IMR-90 (cell line): ENCODE data around the gene RPUSD1. TPM values are rescaled to one million over a fixed set of nuclear protein-coding genes. Genes with fewer than 3 reads are reported as not detected.

ENCODE experiments used
- ATAC-seq: fragments of 200-7000 bp; cut with Tn5 transposase; 2 replicates; pipeline ENCODE4 v1.9.1; 2020; ENCODE audit warnings: low read depth, mild to moderate bottlenecking, moderate library complexity
- BruUV-seq: library from RNA; stranded (reverse); fragments of 400-500 nt; replicated peaks from 2 replicates; lab custom pipeline; 2021; lab: Mats Ljungman, UMichigan
- CTCF ChIA-PET: fragments of 300-600 bp; formaldehyde crosslinking; extraction: SDS; loops from one replicate; lab custom pipeline; 2021; ENCODE audit warnings: antibody characterized with exemption; lab: Yijun Ruan, JAX
- POLR2A ChIA-PET: fragments of 300-600 bp; sonication (Branson Sonifier 250); formaldehyde crosslinking; loops from one replicate; lab custom pipeline; 2022; ENCODE audit warnings: antibody characterized with exemption; ENCODE audit not compliant: unreplicated experiment; lab: Charles Lee
- DNase-seq: peaks from one replicate; pipeline ENCODE4 v3.0.0; 2013
- H2AFZ ChIP-seq: replicated peaks from 2 replicates; pipeline ENCODE3; 2013; ENCODE audit warnings: low read length, mild to moderate bottlenecking; ENCODE audit not compliant: poor library complexity
- H2AK5ac ChIP-seq: 2 replicates; pipeline ENCODE4 v1.6.1; 2013; ENCODE audit warnings: low read depth, low read length, inconsistent platforms
- H2AK9ac ChIP-seq: replicated peaks from 2 replicates; pipeline ENCODE3; 2013; ENCODE audit warnings: mild to moderate bottlenecking, low read depth, low read length, moderate library complexity; ENCODE audit not compliant: poor library complexity
- H2BK120ac ChIP-seq: 2 replicates; pipeline ENCODE4 v1.6.1; 2013; ENCODE audit warnings: low read depth, low read length, inconsistent platforms
- H2BK15ac ChIP-seq: 3 replicates; pipeline ENCODE4 v1.6.1; 2013; ENCODE audit warnings: low read depth, low read length, inconsistent platforms
- H2BK20ac ChIP-seq: 2 replicates; pipeline ENCODE4 v1.6.1; 2013; ENCODE audit warnings: low read depth, mild to moderate bottlenecking, inconsistent platforms, low read length, moderate library complexity
- H2BK5ac ChIP-seq: 2 replicates; pipeline ENCODE4 v1.6.1; 2013; ENCODE audit warnings: mild to moderate bottlenecking, low read depth, low read length, inconsistent platforms; ENCODE audit not compliant: poor library complexity, severe bottlenecking
- H3K14ac ChIP-seq: replicated peaks from 2 replicates; pipeline ENCODE4 v1.6.1; 2013; ENCODE audit warnings: low read depth, low read length, inconsistent platforms
- H3K18ac ChIP-seq: 2 replicates; pipeline ENCODE4 v1.6.1; 2013; ENCODE audit warnings: low read depth, low read length, control low read depth
- H3K23ac ChIP-seq: 2 replicates; pipeline ENCODE4 v1.6.1; 2013; ENCODE audit warnings: low read depth, low read length, inconsistent platforms
- H3K27ac ChIP-seq: 2 replicates; pipeline ENCODE4 v1.5.1; 2013; ENCODE audit warnings: mild to moderate bottlenecking, control low read depth, low read length; ENCODE audit not compliant: insufficient read depth
- H3K27me3 ChIP-seq: 2 replicates; pipeline ENCODE4 v1.6.1; 2013; ENCODE audit warnings: low read length; ENCODE audit not compliant: control insufficient read depth, insufficient read depth
- H3K36me3 ChIP-seq: 2 replicates; pipeline ENCODE4 v1.6.1; 2013; ENCODE audit warnings: low read length, mixed read lengths; ENCODE audit not compliant: control insufficient read depth, insufficient read depth
- H3K4ac ChIP-seq: 2 replicates; pipeline ENCODE4 v1.6.1; 2013; ENCODE audit warnings: low read depth, low read length, inconsistent platforms
- H3K4me1 ChIP-seq: 2 replicates; pipeline ENCODE4 v1.6.1; 2013; ENCODE audit warnings: low read length, mixed read lengths; ENCODE audit not compliant: control insufficient read depth, insufficient read depth
- H3K4me2 ChIP-seq: 2 replicates; pipeline ENCODE4 v1.6.1; 2013; ENCODE audit warnings: low read depth, mild to moderate bottlenecking, control low read depth, low read length, moderate library complexity
- H3K4me3 ChIP-seq: 2 replicates; pipeline ENCODE4 v1.5.1; 2013; ENCODE audit warnings: low read depth, mild to moderate bottlenecking, control low read depth, low read length, moderate library complexity; ENCODE audit not compliant: insufficient read depth
- H3K56ac ChIP-seq: 2 replicates; pipeline ENCODE4 v1.6.1; 2013; ENCODE audit warnings: low read length, inconsistent platforms; ENCODE audit not compliant: insufficient read depth; ENCODE audit errors: extremely low read depth
- H3K79me1 ChIP-seq, 2 experiments: 2 replicates each; pipeline ENCODE4 v1.6.1; 2013; ENCODE audit warnings: low read length in 2 of 2, inconsistent platforms in 1 of 2, low read depth in 1 of 2
- H3K9ac ChIP-seq: 2 replicates; pipeline ENCODE4 v1.6.1; 2013; ENCODE audit warnings: low read depth, low read length, control low read depth
- H3K9me1 ChIP-seq: 2 replicates; pipeline ENCODE4 v1.6.1; 2013; ENCODE audit warnings: low read length, inconsistent platforms; ENCODE audit not compliant: insufficient read depth
- H3K9me3 ChIP-seq: 2 replicates; pipeline ENCODE4 v1.6.1; 2013; ENCODE audit warnings: low read length; ENCODE audit not compliant: control insufficient read depth, insufficient read depth
- H4K20me1 ChIP-seq: 2 replicates; pipeline ENCODE4 v1.6.1; 2013; ENCODE audit warnings: low read length, inconsistent platforms; ENCODE audit not compliant: insufficient read depth
- H4K5ac ChIP-seq: 2 replicates; pipeline ENCODE4 v1.6.1; 2013; ENCODE audit warnings: mild to moderate bottlenecking, low read depth, low read length, control low read depth
- H4K8ac ChIP-seq, 2 experiments: 2 replicates each; pipeline ENCODE4 v1.6.1; 2013; ENCODE audit warnings: low read depth in 2 of 2, low read length in 2 of 2, control low read depth in 1 of 2, inconsistent platforms in 1 of 2
- H4K91ac ChIP-seq: 2 replicates; pipeline ENCODE4 v1.6.1; 2013; ENCODE audit warnings: low read depth, low read length, inconsistent platforms; ENCODE audit not compliant: insufficient read depth
- CEBPB ChIP-seq: IDR thresholded peaks from 2 replicates; pipeline ENCODE4 v1.6.1; 2012; ENCODE audit warnings: low read depth, low read length, improper control_type of control experiment
- MXI1 ChIP-seq: IDR thresholded peaks from 2 replicates; pipeline ENCODE4 v1.6.1; 2012; ENCODE audit warnings: low read depth, mild to moderate bottlenecking, low read length, moderate library complexity, borderline replicate concordance
- POLR2A ChIP-seq: IDR thresholded peaks from 2 replicates; pipeline ENCODE4 v1.6.1; 2012; ENCODE audit warnings: mild to moderate bottlenecking, low read depth, low read length
- RAD21 ChIP-seq: IDR thresholded peaks from 2 replicates; pipeline ENCODE4 v1.6.1; 2012; ENCODE audit warnings: low read length, improper control_type of control experiment
- SMC3 ChIP-seq: fragments of 150-350 bp; IDR thresholded peaks from 2 replicates; pipeline ENCODE4 v1.6.1; 2016; ENCODE audit warnings: low read depth, mild to moderate bottlenecking, antibody characterized with exemption, low read length, moderate library complexity
- WGBS, 2 experiments: methylation state at CpG; one replicate each; pipeline versions ENCODE4 v1.1.5 to v1.1.7; 2013; ENCODE audit warnings: missing lambda C conversion rate in 2 of 2; ENCODE audit not compliant: insufficient read length in 1 of 2; ENCODE audit errors: extremely low coverage in 2 of 2; 5-methylcytosine and 5-hydroxymethylcytosine counted together
- dilution Hi-C: fragments of 300-500 bp; cut with HindIII; formaldehyde crosslinking; loops from one replicate; pipeline ENCODE4 v1.14.3; 2018; ENCODE audit warnings: low sequenced_read_pairs; ENCODE audit not compliant: unreplicated experiment
- in situ Hi-C: fragments of 300-500 bp; cut with MboI; formaldehyde crosslinking; loops from 3 replicates; pipeline ENCODE4 v1.14.3; 2019; ENCODE audit warnings: low sequenced_read_pairs, inconsistent platforms, mixed read lengths
- intact Hi-C: fragments of 100-400 bp; cut with micrococcal nuclease; formaldehyde crosslinking; loops from 2 replicates; pipeline ENCODE4 v1.10.0; 2022
- polyA plus RNA-seq, 3 experiments: library from polyadenylated mRNA; depleted of rRNA; stranded (reverse); fragments of >200 nt; gene quantifications; 2 replicates each; pipeline ENCODE4 v1.2.3, GENCODE V29; 2012; ENCODE audit warnings: low replicate concordance in 1 of 3
- total RNA-seq: library from RNA; depleted of rRNA; stranded (reverse); fragments of >200 nt; gene quantifications from 2 replicates; pipeline ENCODE4 v1.2.3, GENCODE V29; 2012

The RPUSD1 gene
- total and polyA plus RNA-seq, 2 of the 4 experiments (the other 2 are of a cell fraction) = 13.1 to 32.3 TPM

DNA sequence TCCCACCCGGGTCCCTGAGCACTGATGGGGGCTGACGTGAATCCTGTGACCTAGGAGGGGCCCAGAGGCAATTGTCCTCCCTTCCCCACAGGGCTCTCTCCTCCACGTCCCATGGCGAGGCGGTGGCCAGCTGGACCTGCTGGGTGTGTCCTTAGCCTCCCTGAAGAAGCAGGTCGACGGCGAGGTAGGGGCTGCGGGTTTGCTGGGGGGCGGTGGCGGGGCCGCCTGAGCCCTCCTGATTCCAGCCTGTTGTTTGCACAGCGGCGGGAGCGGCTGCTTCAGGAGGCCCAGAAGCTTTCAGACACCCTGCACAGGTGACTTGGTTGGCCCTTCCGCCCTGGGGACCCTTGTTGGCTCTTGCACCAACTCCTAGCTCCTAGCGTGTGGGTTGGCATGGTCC lies 1.9 kb upstream of the RPUSD1 start:
- CTCF ChIA-PET = no interaction called here
- ATAC-seq = no peak

More for the DNA sequence above, 1.9 kb upstream of the RPUSD1 start:
- Histone ChIP-seq H3K4me3 (no peak overlapping the region), H3K4me1 (peaks cover 11% of the 10 kb centered on the region; the same call in 1 of the 2 replicates), H2AFZ (no peak overlapping the region), H4K91ac (no peak overlapping the region), H2BK5ac (no peak overlapping the region), H3K4ac (no peak overlapping the region), H4K5ac (no peak overlapping the region), H3K9me3 (no peaks in the 10 kb centered on the region), H2AK9ac (no peak overlapping the region), H3K18ac (no peak overlapping the region), H4K8ac (no peak overlapping the region), H2BK20ac (no peak overlapping the region), H4K20me1 (peaks cover 23% of the 10 kb centered on the region), H2BK15ac (no peak overlapping the region), H3K14ac (no peak overlapping the region), H2AK5ac (no peak overlapping the region), H3K9ac (no peak overlapping the region), H3K4me2 (no peak overlapping the region), H3K79me1 (peaks cover 4 to 35% of the 10 kb centered on the region in 2 experiments; a peak in 2 of 4 replicates), H3K27me3 (no peaks in the 10 kb centered on the region), H3K56ac (no peak overlapping the region), H3K23ac (no peak overlapping the region), H3K27ac (no peak overlapping the region), H2BK120ac (no peak overlapping the region), H3K36me3 (peaks cover 18% of the 10 kb centered on the region), H3K9me1 (no peaks in the 10 kb centered on the region)
- POLR2A ChIA-PET = no interaction called here
- WGBS, 2 experiments = 95% methylated on average over 9 of the region's 17 CpGs; no CpG with 5 or more reads in 1 of the 2 experiments
- in situ Hi-C loops = no loop called here
- intact Hi-C loops = no loop called here
- DNase-seq = no peak
- TF ChIP-seq SMC3 (no peak), POLR2A (no peak), CEBPB (no peak), MXI1 (no peak), RAD21 (no peak)
- BruUV-seq = no TSS peak
- dilution Hi-C loops = no loop called here
